Thyroid gland (tissue), 4 donors: Measurements from ENCODE around the gene TYMP.

ENCODE experiments used
- POLR2A ChIP-seq, 2 donors: fragments of 450-650 bp; IDR thresholded peaks; one replicate each; pipeline ENCODE4 v1.6.1; 2017; ENCODE audit warnings: antibody characterized with exemption in 2 of 2, mild to moderate bottlenecking in 2 of 2, moderate library complexity in 1 of 2
- TF ChIP-seq, protein P1 (sequence below), 6 experiments: fragments of 200-600 bp in 3 of 6; fragments of 450-650 bp in 3 of 6; sonication (generic) in 3 of 6; IDR thresholded peaks; one replicate each; pipeline ENCODE4 v1.5.1; 2016 to 2019; ENCODE audit warnings: antibody characterized with exemption in 6 of 6, mild to moderate bottlenecking in 2 of 6, inconsistent platforms in 1 of 6, moderate library complexity in 1 of 6

GRCh38 chr22:50500452-50500851, 29.4 kb downstream of the TYMP start:
- TF ChIP-seq, protein P1, sequence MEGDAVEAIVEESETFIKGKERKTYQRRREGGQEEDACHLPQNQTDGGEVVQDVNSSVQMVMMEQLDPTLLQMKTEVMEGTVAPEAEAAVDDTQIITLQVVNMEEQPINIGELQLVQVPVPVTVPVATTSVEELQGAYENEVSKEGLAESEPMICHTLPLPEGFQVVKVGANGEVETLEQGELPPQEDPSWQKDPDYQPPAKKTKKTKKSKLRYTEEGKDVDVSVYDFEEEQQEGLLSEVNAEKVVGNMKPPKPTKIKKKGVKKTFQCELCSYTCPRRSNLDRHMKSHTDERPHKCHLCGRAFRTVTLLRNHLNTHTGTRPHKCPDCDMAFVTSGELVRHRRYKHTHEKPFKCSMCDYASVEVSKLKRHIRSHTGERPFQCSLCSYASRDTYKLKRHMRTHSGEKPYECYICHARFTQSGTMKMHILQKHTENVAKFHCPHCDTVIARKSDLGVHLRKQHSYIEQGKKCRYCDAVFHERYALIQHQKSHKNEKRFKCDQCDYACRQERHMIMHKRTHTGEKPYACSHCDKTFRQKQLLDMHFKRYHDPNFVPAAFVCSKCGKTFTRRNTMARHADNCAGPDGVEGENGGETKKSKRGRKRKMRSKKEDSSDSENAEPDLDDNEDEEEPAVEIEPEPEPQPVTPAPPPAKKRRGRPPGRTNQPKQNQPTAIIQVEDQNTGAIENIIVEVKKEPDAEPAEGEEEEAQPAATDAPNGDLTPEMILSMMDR (IDR thresholded peaks at IDR 0.05) = no peak
- no peak for TF ChIP-seq POLR2A (IDR thresholded peaks at IDR 0.05)
